Amygdala (tissue), 56 donors: ENCODE results near the gene RPS15.

Experiments used
- DNase-seq, 56 donors: peaks; one replicate each; lab custom pipeline; 2025; lab: John Stamatoyannopoulos, UW

The RPS15 gene

GRCh38 chr19:1466018-1466460, 27.8 kb downstream of the RPS15 start:
- DNase-seq = peak in 1 of 56 donors; percentile 42

GRCh38 chr19:1466461-1467214, 28.4 kb downstream of the RPS15 start:
- no peak for DNase-seq

GRCh38 chr19:1467215-1467489, 29.0 kb downstream of the RPS15 start:
- no peak for DNase-seq

GRCh38 chr19:1467490-1468273, 29.5 kb downstream of the RPS15 start:
- no peak for DNase-seq

- DNase-seq = no peak
These were observed 30.2 kb downstream of the RPS15 start for GRCh38 chr19:1468274-1468820.

- no peak for DNase-seq
These were observed 30.6 kb downstream of the RPS15 start for GRCh38 chr19:1468821-1469254.

- no peak for DNase-seq
These were observed 31.3 kb downstream of the RPS15 start for GRCh38 chr19:1469255-1470054.

- no peak for DNase-seq
These were observed 31.8 kb downstream of the RPS15 start for GRCh38 chr19:1470055-1470304.

GRCh38 chr19:1470305-1471009, 32.3 kb downstream of the RPS15 start:
- DNase-seq = peak in 17 of 56 donors; percentile 13 to 58 (median 30)

GRCh38 chr19:1471010-1471514, 32.9 kb downstream of the RPS15 start:
- DNase-seq = no peak

GRCh38 chr19:1471515-1472160, 33.4 kb downstream of the RPS15 start:
- DNase-seq = peak in 23 of 56 donors; percentile 26 to 64 (median 47)

GRCh38 chr19:1472231-1473084, 34.3 kb downstream of the RPS15 start:
- DNase-seq = peak in 13 of 56 donors; percentile 16 to 71 (median 36)

GRCh38 chr19:1473085-1473851, 35.1 kb downstream of the RPS15 start:
- peak in 2 of 56 donors; percentile 38 to 39 for DNase-seq

GRCh38 chr19:1474011-1474764, 36.0 kb downstream of the RPS15 start:
- DNase-seq = peak in 50 of 56 donors; percentile 11 to 89 (median 62)

GRCh38 chr19:1474765-1475351, 36.7 kb downstream of the RPS15 start:
- no peak for DNase-seq

GRCh38 chr19:1475751-1476437, 37.7 kb downstream of the RPS15 start:
- no peak for DNase-seq
